H9 (cell line): ENCODE results near the gene SRSF12. TPM values are rescaled to one million over a fixed set of nuclear protein-coding genes. Genes with fewer than 3 reads are reported as not detected.

ENCODE experiments used
- DNase-seq: peaks from one replicate; pipeline ENCODE4 v3.0.0-alpha.2; 2017
- H2AFZ ChIP-seq: one replicate; pipeline ENCODE4 v1.6.1; 2013; ENCODE audit warnings: mild to moderate bottlenecking, low read length, control low read depth, moderate library complexity
- H2AK5ac ChIP-seq: 2 replicates; pipeline ENCODE4 v1.6.1; 2013; ENCODE audit warnings: low read length, control low read depth, mixed read lengths; ENCODE audit not compliant: insufficient read length
- H2BK120ac ChIP-seq: one replicate; pipeline ENCODE4 v1.6.1; 2013; ENCODE audit warnings: low read depth, mild to moderate bottlenecking, low read length, control low read depth, inconsistent platforms; ENCODE audit not compliant: poor library complexity, severe bottlenecking
- H2BK12ac ChIP-seq: 2 replicates; pipeline ENCODE4 v1.6.1; 2013; ENCODE audit warnings: low read length, control low read depth, mixed read lengths, low read depth; ENCODE audit not compliant: insufficient read length
- H2BK15ac ChIP-seq: 2 replicates; pipeline ENCODE4 v1.6.1; 2013; ENCODE audit warnings: low read depth, low read length, control low read depth
- H2BK20ac ChIP-seq: one replicate; pipeline ENCODE4 v1.6.1; 2013; ENCODE audit warnings: low read depth, mild to moderate bottlenecking, low read length, control low read depth, inconsistent platforms; ENCODE audit not compliant: poor library complexity, severe bottlenecking
- H2BK5ac ChIP-seq: 2 replicates; pipeline ENCODE4 v1.6.1; 2013; ENCODE audit warnings: low read length, control low read depth, mixed read lengths; ENCODE audit not compliant: insufficient read length
- H3K14ac ChIP-seq: 2 replicates; pipeline ENCODE4 v1.6.1; 2013; ENCODE audit warnings: low read length, control low read depth; ENCODE audit not compliant: insufficient read depth
- H3K18ac ChIP-seq: 2 replicates; pipeline ENCODE4 v1.6.1; 2013; ENCODE audit warnings: low read depth, mild to moderate bottlenecking, mixed read lengths, low read length, control low read depth; ENCODE audit not compliant: insufficient read length
- H3K23ac ChIP-seq: 2 replicates; pipeline ENCODE4 v1.6.1; 2013; ENCODE audit warnings: low read length, control low read depth, mixed read lengths, low read depth; ENCODE audit not compliant: insufficient read length
- H3K23me2 ChIP-seq: 2 replicates; pipeline ENCODE4 v1.6.1; 2013; ENCODE audit warnings: low read depth, mild to moderate bottlenecking, mixed read lengths, low read length, control low read depth; ENCODE audit not compliant: insufficient read length, poor library complexity, severe bottlenecking
- H3K27ac ChIP-seq: 2 replicates; pipeline ENCODE4 v1.5.1; 2013; ENCODE audit warnings: low read length, control low read depth, mixed read lengths, low read depth; ENCODE audit not compliant: insufficient read length
- H3K27me3 ChIP-seq: 2 replicates; pipeline ENCODE4 v1.6.1; 2013; ENCODE audit warnings: low read length, control low read depth, inconsistent platforms; ENCODE audit not compliant: insufficient read depth
- H3K4ac ChIP-seq: 2 replicates; pipeline ENCODE4 v1.6.1; 2013; ENCODE audit warnings: low read depth, mild to moderate bottlenecking, control low read depth, inconsistent platforms, low read length, moderate library complexity
- H3K4me1 ChIP-seq: 2 replicates; pipeline ENCODE4 v1.6.1; 2013; ENCODE audit warnings: low read length, control low read depth, inconsistent platforms; ENCODE audit not compliant: insufficient read depth
- H3K4me2 ChIP-seq: 2 replicates; pipeline ENCODE4 v1.6.1; 2013; ENCODE audit warnings: low read length, control low read depth, mixed read lengths; ENCODE audit not compliant: insufficient read length, insufficient read depth
- H3K56ac ChIP-seq: 2 replicates; pipeline ENCODE4 v1.6.1; 2013; ENCODE audit warnings: low read depth, mild to moderate bottlenecking, mixed read lengths, low read length, control low read depth; ENCODE audit not compliant: insufficient read length
- H3K79me1 ChIP-seq: 2 replicates; pipeline ENCODE4 v1.6.1; 2013; ENCODE audit warnings: low read depth, mild to moderate bottlenecking, moderate library complexity, low read length, control low read depth, inconsistent platforms; ENCODE audit not compliant: insufficient read depth, poor library complexity, severe bottlenecking
- H3K79me2 ChIP-seq: 2 replicates; pipeline ENCODE4 v1.6.1; 2013; ENCODE audit warnings: low read length, control low read depth, inconsistent platforms; ENCODE audit not compliant: insufficient read depth
- H3K9ac ChIP-seq: 2 replicates; pipeline ENCODE4 v1.6.1; 2013; ENCODE audit warnings: low read length, control low read depth, mixed read lengths; ENCODE audit not compliant: insufficient read length; ENCODE audit errors: extremely low read depth
- H3K9me3 ChIP-seq: one replicate; pipeline ENCODE4 v1.6.1; 2013; ENCODE audit warnings: low read depth, low read length, inconsistent platforms; ENCODE audit not compliant: control insufficient read depth
- H3T11ph ChIP-seq: one replicate; pipeline ENCODE4 v1.6.1; 2013; ENCODE audit warnings: mild to moderate bottlenecking, low read length, control low read depth, inconsistent platforms
- H4K20me1 ChIP-seq: one replicate; pipeline ENCODE4 v1.6.1; 2013; ENCODE audit not compliant: control insufficient read depth, insufficient read length, insufficient read depth
- H4K5ac ChIP-seq: 2 replicates; pipeline ENCODE4 v1.6.1; 2013; ENCODE audit warnings: low read depth, mild to moderate bottlenecking, mixed read lengths, low read length, control low read depth; ENCODE audit not compliant: insufficient read length
- H4K8ac ChIP-seq: replicated peaks from 2 replicates; pipeline ENCODE4 v1.6.1; 2013; ENCODE audit warnings: low read length, control low read depth, mixed read lengths, low read depth; ENCODE audit not compliant: insufficient read length
- H4K91ac ChIP-seq: 2 replicates; pipeline ENCODE4 v1.6.1; 2013; ENCODE audit warnings: low read depth, mild to moderate bottlenecking, moderate library complexity, mixed read lengths, low read length, control low read depth; ENCODE audit not compliant: insufficient read length
- H3K27ac Mint-ChIP-seq, 3 experiments: 2 replicates in 2 of 3; 3 replicates in 1 of 3; pipeline ENCODE4 v1.8.0; 2020 to 2021; ENCODE audit warnings: mixed read lengths in 3 of 3, mild to moderate bottlenecking in 1 of 3, moderate library complexity in 1 of 3
- H3K27me3 Mint-ChIP-seq: 2 replicates; pipeline ENCODE4 v1.8.0; 2021; ENCODE audit warnings: low read depth, mild to moderate bottlenecking, moderate library complexity, mixed read lengths
- H3K36me3 Mint-ChIP-seq, 3 experiments: 2 replicates in 2 of 3; 3 replicates in 1 of 3; pipeline ENCODE4 v1.8.0; 2020 to 2021; ENCODE audit warnings: low read depth in 3 of 3, mixed read lengths in 3 of 3; ENCODE audit not compliant: insufficient read depth in 1 of 3
- H3K4me1 Mint-ChIP-seq, 2 experiments: 2 replicates each; pipeline ENCODE4 v1.8.0; 2020; ENCODE audit warnings: mixed read lengths in 2 of 2
- H3K4me3 Mint-ChIP-seq, 2 experiments: 2 replicates in 1 of 2; 3 replicates in 1 of 2; pipeline ENCODE4 v1.8.0; 2020 to 2021; ENCODE audit warnings: mild to moderate bottlenecking in 2 of 2, mixed read lengths in 2 of 2, moderate library complexity in 1 of 2
- H3K9me3 Mint-ChIP-seq, 2 experiments: 2 replicates in 1 of 2; 3 replicates in 1 of 2; pipeline ENCODE4 v1.8.0; 2020; ENCODE audit warnings: mild to moderate bottlenecking in 2 of 2, mixed read lengths in 2 of 2, moderate library complexity in 1 of 2
- WGBS: extraction: QIAGEN DNeasy Blood & Tissue Kit; methylation state at CpG from one replicate; pipeline ENCODE4 v1.1.7; 2013; ENCODE audit warnings: missing lambda C conversion rate, low lambda C conversion rate, mixed read lengths; ENCODE audit not compliant: insufficient read length; ENCODE audit errors: extremely low coverage; 5-methylcytosine and 5-hydroxymethylcytosine counted together
- total RNA-seq: library from RNA; stranded (reverse); gene quantifications from 2 replicates; pipeline ENCODE4 v1.2.1, GENCODE V29; 2021
- TF ChIP-seq, protein P1 (sequence below): fragments of 200-600 bp; sonication (generic); conservative IDR thresholded peaks from 3 replicates; pipeline ENCODE4 v1.8.0; 2021; ENCODE audit warnings: antibody characterized with exemption, mild to moderate bottlenecking

SRSF12 gene
- total RNA-seq, 1 experiment from 2014 or later = 7.6 TPM

DNA sequence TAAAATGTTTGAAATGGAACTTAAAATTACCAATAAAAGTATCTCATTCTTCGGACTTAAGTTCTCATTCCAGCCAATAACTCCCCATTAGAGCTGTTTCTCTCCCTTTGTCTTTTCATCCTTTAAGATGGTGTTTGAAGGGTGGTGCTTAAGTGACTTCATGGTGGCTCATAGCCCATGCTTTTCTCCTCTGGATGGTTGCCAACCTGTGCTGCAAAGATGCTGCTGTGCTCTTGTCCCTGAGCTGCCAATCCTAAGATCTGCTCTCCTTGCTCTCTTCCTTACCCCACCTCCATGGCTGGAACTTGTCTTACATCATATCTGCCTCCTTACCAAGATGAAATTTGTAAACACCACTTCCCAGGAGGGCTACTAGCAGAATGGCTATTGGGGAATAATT lies 68.9 kb downstream of the SRSF12 start:
- Histone ChIP-seq H2AFZ (no peak overlapping the region), H2BK5ac (no peak overlapping the region), H3K9ac (no peak overlapping the region), H3K23me2 (no peaks in the 10 kb centered on the region), H3K4me2 (no peak overlapping the region), H3K56ac (no peak overlapping the region), H3T11ph (no peak overlapping the region), H3K79me2 (no peaks in the 10 kb centered on the region), H2BK20ac (no peak overlapping the region), H2BK12ac (no peak overlapping the region), H3K23ac (no peak overlapping the region), H3K4me1 (peaks cover 8% of the 10 kb centered on the region; the same call in 1 of the 2 replicates), H4K8ac (no peak overlapping the region), H3K14ac (no peak overlapping the region), H2BK120ac (no peak overlapping the region), H3K79me1 (no peaks in the 10 kb centered on the region), H2BK15ac (no peak overlapping the region), H3K9me3 (no peaks in the 10 kb centered on the region), H4K20me1 (no peaks in the 10 kb centered on the region), H3K27me3 (peaks cover 20% of the 10 kb centered on the region), H4K5ac (no peak overlapping the region), H3K4ac (no peak overlapping the region), H4K91ac (no peak overlapping the region), H3K18ac (no peak overlapping the region), H2AK5ac (no peak overlapping the region), H3K27ac (no peak overlapping the region)
- Mint-ChIP-seq H3K36me3 (no peaks in the 10 kb centered on the region), H3K9me3 (no peaks in the 10 kb centered on the region), H3K27ac (no peak overlapping the region), H3K4me1 (peaks cover 10 to 19% of the 10 kb centered on the region in 2 experiments), H3K27me3 (peaks cover 48% of the 10 kb centered on the region), H3K4me3 (no peak overlapping the region)
- no peak for DNase-seq
- TF ChIP-seq, protein P1, sequence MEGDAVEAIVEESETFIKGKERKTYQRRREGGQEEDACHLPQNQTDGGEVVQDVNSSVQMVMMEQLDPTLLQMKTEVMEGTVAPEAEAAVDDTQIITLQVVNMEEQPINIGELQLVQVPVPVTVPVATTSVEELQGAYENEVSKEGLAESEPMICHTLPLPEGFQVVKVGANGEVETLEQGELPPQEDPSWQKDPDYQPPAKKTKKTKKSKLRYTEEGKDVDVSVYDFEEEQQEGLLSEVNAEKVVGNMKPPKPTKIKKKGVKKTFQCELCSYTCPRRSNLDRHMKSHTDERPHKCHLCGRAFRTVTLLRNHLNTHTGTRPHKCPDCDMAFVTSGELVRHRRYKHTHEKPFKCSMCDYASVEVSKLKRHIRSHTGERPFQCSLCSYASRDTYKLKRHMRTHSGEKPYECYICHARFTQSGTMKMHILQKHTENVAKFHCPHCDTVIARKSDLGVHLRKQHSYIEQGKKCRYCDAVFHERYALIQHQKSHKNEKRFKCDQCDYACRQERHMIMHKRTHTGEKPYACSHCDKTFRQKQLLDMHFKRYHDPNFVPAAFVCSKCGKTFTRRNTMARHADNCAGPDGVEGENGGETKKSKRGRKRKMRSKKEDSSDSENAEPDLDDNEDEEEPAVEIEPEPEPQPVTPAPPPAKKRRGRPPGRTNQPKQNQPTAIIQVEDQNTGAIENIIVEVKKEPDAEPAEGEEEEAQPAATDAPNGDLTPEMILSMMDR = no peak
- no CpG with 5 or more reads among the region's 1 CpG for WGBS
